Breast epithelium (tissue), 4 donors: ENCODE data around the gene RCC1. TPM values are rescaled to one million over a fixed set of nuclear protein-coding genes. Genes with fewer than 3 reads are reported as not detected.

Experiments used
- DNase-seq, 2 donors: peaks; one replicate each; pipeline ENCODE4 v3.0.0-alpha.2; 2019; ENCODE audit warnings: low spot score in 2 of 2
- H3K27ac ChIP-seq, 2 donors: fragments of 200-600 bp; sonication (generic) in 1 of 2; one replicate each; pipeline ENCODE4 v1.5.1; 2016 to 2019; ENCODE audit warnings: mild to moderate bottlenecking in 1 of 2
- H3K27me3 ChIP-seq, 2 donors: fragments of 200-600 bp; sonication (generic) in 1 of 2; one replicate each; pipeline versions ENCODE4 v1.5.1 to v1.6.0; 2017 to 2019; ENCODE audit warnings: control low read depth in 1 of 2, mild to moderate bottlenecking in 1 of 2
- H3K36me3 ChIP-seq: fragments of 200-600 bp; one replicate; pipeline ENCODE4 v1.5.1; 2019
- H3K4me1 ChIP-seq, 2 donors: fragments of 200-600 bp; sonication (generic); one replicate each; pipeline ENCODE4 v1.5.1; 2016 to 2019; ENCODE audit warnings: control low read depth in 1 of 2
- H3K4me3 ChIP-seq, 3 donors: fragments of 200-600 bp; sonication (generic); 1 replicate in 2 of 3; 2 replicates in 1 of 3; pipeline ENCODE4 v1.5.1; 2016 to 2019; ENCODE audit warnings: mild to moderate bottlenecking in 3 of 3, moderate library complexity in 2 of 3
- H3K9me3 ChIP-seq, 2 donors: fragments of 200-600 bp; sonication (generic) in 1 of 2; one replicate each; pipeline ENCODE4 v1.5.1; 2016 to 2019; ENCODE audit warnings: control low read depth in 1 of 2
- POLR2A ChIP-seq: fragments of 450-650 bp; IDR thresholded peaks from one replicate; pipeline ENCODE4 v1.6.1; 2016; ENCODE audit warnings: antibody characterized with exemption, mild to moderate bottlenecking, moderate library complexity
- POLR2AphosphoS5 ChIP-seq, 3 donors: sonication (generic); formaldehyde crosslinking; IDR thresholded peaks; one replicate each; pipeline ENCODE4 v1.6.1; 2017; ENCODE audit warnings: antibody characterized with exemption in 3 of 3
- intact Hi-C: fragments of 100-400 bp; cut with DNase I; formaldehyde crosslinking; loops from one replicate; pipeline ENCODE4 v1.15.1; 2023; ENCODE audit warnings: low total_unique reads
- total RNA-seq, 3 donors: library from RNA; depleted of rRNA; stranded (reverse); fragments of >200 nt; gene quantifications; one replicate each; pipeline ENCODE4 v1.1.0, GENCODE V29; 2016
- TF ChIP-seq, protein P1 (sequence below), 3 donors: fragments of 450-650 bp; IDR thresholded peaks; one replicate each; pipeline ENCODE4 v1.5.1; 2016 to 2017; ENCODE audit warnings: antibody characterized with exemption in 3 of 3, mild to moderate bottlenecking in 3 of 3, moderate library complexity in 3 of 3

The RCC1 gene
- total RNA-seq, 3 donors from 2014 or later = 15.7 to 44.9 (median 40.1) TPM

DNA sequence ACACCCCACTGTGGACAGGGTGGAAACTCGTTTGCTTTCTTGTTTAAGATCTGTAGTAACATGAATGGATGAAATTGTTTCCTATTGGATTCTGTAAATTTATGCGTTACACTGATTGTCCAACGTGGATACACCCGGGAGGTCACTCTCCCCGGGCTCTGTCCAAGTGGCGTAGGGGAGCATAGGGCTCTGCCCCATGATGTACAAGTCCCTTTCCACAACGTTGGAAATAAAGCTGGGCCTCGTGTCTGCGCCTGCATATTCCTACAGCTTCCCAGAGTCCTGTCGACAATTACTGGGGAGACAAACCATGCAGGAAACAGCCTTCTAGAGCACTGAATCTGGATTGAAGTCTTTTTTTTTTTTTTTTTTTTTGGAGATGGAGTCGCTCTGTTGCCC is 1.4 kb downstream of the RCC1 start:
- TF ChIP-seq, protein P1, sequence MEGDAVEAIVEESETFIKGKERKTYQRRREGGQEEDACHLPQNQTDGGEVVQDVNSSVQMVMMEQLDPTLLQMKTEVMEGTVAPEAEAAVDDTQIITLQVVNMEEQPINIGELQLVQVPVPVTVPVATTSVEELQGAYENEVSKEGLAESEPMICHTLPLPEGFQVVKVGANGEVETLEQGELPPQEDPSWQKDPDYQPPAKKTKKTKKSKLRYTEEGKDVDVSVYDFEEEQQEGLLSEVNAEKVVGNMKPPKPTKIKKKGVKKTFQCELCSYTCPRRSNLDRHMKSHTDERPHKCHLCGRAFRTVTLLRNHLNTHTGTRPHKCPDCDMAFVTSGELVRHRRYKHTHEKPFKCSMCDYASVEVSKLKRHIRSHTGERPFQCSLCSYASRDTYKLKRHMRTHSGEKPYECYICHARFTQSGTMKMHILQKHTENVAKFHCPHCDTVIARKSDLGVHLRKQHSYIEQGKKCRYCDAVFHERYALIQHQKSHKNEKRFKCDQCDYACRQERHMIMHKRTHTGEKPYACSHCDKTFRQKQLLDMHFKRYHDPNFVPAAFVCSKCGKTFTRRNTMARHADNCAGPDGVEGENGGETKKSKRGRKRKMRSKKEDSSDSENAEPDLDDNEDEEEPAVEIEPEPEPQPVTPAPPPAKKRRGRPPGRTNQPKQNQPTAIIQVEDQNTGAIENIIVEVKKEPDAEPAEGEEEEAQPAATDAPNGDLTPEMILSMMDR (IDR thresholded peaks at IDR 0.05) = no peak
- TF ChIP-seq POLR2AphosphoS5 (IDR thresholded peaks at IDR 0.05) (no peak), POLR2A (no peak)
- H3K4me3 ChIP-seq = peak overlapping the region; percentile 64 to 79 (median 64)
- H3K27me3 ChIP-seq = no peaks in the 10 kb centered on the region
- H3K9me3 ChIP-seq = no peaks in the 10 kb centered on the region
- no peak for DNase-seq
- intact Hi-C loops = no loop called here
- H3K27ac ChIP-seq = peak overlapping the region; percentile 85 to 86
- peaks cover 0 to 34% of the 10 kb centered on the region in 2 donors for H3K4me1 ChIP-seq
- no peaks in the 10 kb centered on the region for H3K36me3 ChIP-seq

DNA sequence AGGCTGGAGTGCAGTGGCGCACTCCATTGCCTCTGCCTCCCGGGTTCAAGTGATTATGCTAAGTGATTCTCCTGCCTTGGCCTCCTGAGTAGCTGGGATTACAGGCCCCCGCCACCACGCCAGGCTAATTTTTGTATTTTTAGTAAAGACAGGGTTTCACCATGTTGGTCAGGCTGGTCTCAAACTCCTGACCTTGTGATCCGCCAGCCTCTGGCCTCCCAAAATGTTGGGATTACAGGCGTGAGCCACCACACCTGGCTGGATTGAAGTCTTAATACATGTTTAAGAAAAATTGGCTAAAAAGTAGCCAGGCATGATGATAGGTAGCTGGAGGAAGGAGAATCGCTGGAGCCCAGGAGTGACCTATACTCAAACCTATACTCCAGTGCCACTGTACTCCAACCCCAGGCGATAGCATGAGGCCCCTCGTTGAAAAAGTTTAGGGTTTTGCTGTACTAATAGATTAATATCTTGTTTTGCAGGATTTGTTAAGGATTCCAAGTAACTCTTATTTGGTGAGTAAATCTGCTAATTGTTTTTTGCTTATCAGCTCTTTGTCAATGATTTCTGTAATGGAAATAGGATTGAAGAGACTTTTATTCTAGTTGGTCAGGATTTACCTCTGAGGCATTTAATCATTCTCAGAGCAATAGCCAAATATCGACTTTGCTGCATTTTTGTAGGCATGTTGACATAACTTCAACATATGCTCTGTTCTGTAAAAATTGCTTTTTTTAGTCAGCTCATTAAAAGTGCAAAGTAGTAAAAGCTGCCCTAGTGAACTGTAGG is 2.0 kb downstream of the RCC1 start:
- TF ChIP-seq, protein P1 (IDR thresholded peaks at IDR 0.05) = no peak
- no peak for TF ChIP-seq POLR2A
- no peak for TF ChIP-seq POLR2AphosphoS5 (IDR thresholded peaks at IDR 0.05)
- DNase-seq = no peak
- peak overlapping the region; percentile 36 to 86 for H3K27ac ChIP-seq
- no peaks in the 10 kb centered on the region for H3K36me3 ChIP-seq
- H3K4me1 ChIP-seq = peaks cover 0 to 34% of the 10 kb centered on the region in 2 donors
- H3K27me3 ChIP-seq = no peaks in the 10 kb centered on the region
- H3K4me3 ChIP-seq = peak overlapping the region; percentile 64 to 79 (median 64)
- H3K9me3 ChIP-seq = no peaks in the 10 kb centered on the region
- intact Hi-C loops = no loop called here

DNA sequence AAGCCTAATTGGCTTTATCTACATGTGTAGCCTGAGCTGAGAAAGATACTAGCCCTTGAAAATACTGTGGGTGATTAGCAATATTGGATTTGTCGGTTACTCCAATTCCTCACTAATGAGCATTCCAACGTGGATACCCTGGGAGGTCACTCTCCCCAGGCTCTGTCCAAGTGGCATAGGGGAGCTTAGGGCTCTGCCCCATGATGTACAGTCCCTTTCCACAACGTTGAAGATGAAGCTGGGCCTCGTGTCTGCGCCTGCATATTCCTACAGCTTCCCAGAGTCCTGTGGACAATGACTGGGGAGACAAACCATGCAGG is 2.6 kb downstream of the RCC1 start:
- Histone ChIP-seq H3K27ac (peak overlapping the region; percentile 36 to 86), H3K4me3 (peak overlapping the region; percentile 64 to 79 (median 64)), H3K36me3 (no peaks in the 10 kb centered on the region), H3K27me3 (no peaks in the 10 kb centered on the region), H3K4me1 (peaks cover 0 to 34% of the 10 kb centered on the region in 2 donors), H3K9me3 (no peaks in the 10 kb centered on the region)
- DNase-seq = no peak
- no peak for TF ChIP-seq POLR2A
- intact Hi-C loops = no loop called here

DNA sequence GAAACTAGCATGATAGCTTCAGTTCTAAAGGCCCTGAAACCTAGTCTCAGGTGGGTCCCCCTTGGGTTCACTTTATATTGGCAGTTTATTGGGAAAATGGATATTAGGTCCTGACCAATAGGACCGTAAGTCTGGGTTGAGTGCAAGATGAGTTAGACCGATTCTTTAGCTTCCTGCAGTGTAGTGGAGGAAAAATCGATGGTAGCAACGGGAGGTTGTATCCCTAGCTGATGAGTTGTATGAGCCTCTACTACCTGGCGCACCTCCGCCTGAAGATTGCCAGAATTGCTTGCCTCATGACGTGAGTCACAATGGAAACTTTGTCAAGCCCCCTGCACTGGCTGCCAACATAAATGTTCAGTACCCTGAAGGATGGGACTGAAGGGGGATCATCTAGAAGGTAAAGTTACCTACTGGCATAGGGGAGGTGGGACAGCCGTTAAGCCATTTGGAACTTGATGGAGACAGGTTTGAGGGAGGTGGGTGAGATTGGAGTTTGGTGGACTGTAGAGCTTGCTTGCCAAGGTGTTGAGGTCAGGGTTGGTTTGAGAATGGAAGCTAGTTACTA is 3.9 kb downstream of the RCC1 start:
- Histone ChIP-seq H3K27ac (peak overlapping the region; percentile 81 to 86), H3K36me3 (no peaks in the 10 kb centered on the region), H3K4me1 (peaks cover 0 to 34% of the 10 kb centered on the region in 2 donors), H3K27me3 (no peaks in the 10 kb centered on the region), H3K4me3 (peak overlapping the region in 1 of 3 donors; percentile 79), H3K9me3 (no peaks in the 10 kb centered on the region)
- intact Hi-C loops = no loop called here
- TF ChIP-seq, protein P1 (IDR thresholded peaks at IDR 0.05) = no peak
- peak in 1 of 3 donors; percentile 31 for TF ChIP-seq POLR2AphosphoS5 (IDR thresholded peaks at IDR 0.05)
- DNase-seq = no peak

DNA sequence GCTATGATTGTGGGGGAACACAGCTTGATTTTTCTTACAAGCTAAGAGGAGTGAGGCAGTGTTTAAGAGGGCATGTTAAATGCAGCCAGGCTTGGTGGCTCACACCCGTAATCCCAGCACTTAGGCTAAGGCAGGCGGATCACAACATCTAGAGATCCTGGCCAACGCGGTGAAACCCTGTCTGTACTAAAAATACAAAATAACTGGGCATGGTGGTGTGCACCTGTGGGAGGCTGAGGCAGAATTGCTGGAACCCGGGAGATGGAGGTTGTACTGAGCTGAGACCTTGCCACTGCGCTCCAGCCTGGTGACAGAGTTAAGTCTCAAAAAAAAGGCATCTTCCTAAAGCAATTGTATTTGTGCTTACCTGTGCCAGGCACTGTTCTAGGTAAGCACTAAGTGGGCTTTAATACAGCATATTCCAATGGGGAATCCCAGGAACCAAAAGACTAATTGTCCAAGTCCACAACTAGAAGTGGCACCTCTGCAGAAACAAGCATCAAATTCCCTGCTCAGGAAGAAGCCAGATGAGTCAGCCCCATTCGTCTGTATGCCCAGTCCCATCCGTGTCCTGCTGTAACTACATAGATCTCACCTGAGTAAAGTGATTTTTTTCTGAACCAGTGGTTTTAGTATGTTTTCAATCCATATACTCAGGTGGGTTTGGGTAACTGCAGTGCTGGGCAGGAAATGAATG is 4.6 kb downstream of the RCC1 start:
- TF ChIP-seq, protein P1 (IDR thresholded peaks at IDR 0.05) = no peak
- TF ChIP-seq POLR2A (no peak), POLR2AphosphoS5 (IDR thresholded peaks at IDR 0.05) (no peak)
- H3K27ac ChIP-seq = peak overlapping the region; percentile 81 to 86
- H3K36me3 ChIP-seq = no peaks in the 10 kb centered on the region
- H3K4me3 ChIP-seq = peak overlapping the region in 1 of 3 donors; percentile 79
- intact Hi-C loops = no loop called here
- no peaks in the 10 kb centered on the region for H3K27me3 ChIP-seq
- H3K4me1 ChIP-seq = peaks cover 0 to 34% of the 10 kb centered on the region in 2 donors
- DNase-seq = no peak
- no peaks in the 10 kb centered on the region for H3K9me3 ChIP-seq
